GM23248 (cell line): ENCODE measurements around the gene FTO. TPM values are rescaled to one million over a fixed set of nuclear protein-coding genes. Genes with fewer than 3 reads are reported as not detected.
A peak's percentile ranks its signal among the peaks of the same experiment; 100 is the strongest.

Experiments used
- DNase-seq: peaks from one replicate; pipeline ENCODE4 v3.0.0-alpha.2; 2015
- H2AFZ ChIP-seq: fragments of 200-600 bp; sonication (generic); 2 replicates; pipeline ENCODE4 v1.6.1; 2016; ENCODE audit warnings: antibody characterized with exemption
- H3F3A ChIP-seq: fragments of 200-600 bp; sonication (generic); 2 replicates; pipeline ENCODE4 v1.6.1; 2016; ENCODE audit warnings: mild to moderate bottlenecking, antibody characterized with exemption, mixed run types; ENCODE audit not compliant: insufficient read depth
- H3K27ac ChIP-seq: fragments of 200-600 bp; sonication (generic); 2 replicates; pipeline ENCODE4 v1.5.1; 2016; ENCODE audit warnings: mild to moderate bottlenecking
- H3K27me3 ChIP-seq: fragments of 200-600 bp; sonication (generic); replicated peaks from 2 replicates; pipeline ENCODE4 v1.6.1; 2016; ENCODE audit warnings: mild to moderate bottlenecking; ENCODE audit not compliant: insufficient read depth
- H3K36me3 ChIP-seq: fragments of 200-600 bp; sonication (generic); 2 replicates; pipeline ENCODE4 v1.6.1; 2016; ENCODE audit warnings: low read depth, mild to moderate bottlenecking
- H3K4me1 ChIP-seq: fragments of 200-600 bp; sonication (generic); 2 replicates; pipeline ENCODE4 v1.6.1; 2016; ENCODE audit warnings: mild to moderate bottlenecking; ENCODE audit not compliant: insufficient read depth
- H3K4me2 ChIP-seq: fragments of 200-600 bp; sonication (generic); one replicate; pipeline ENCODE4 v1.6.1; 2016; ENCODE audit warnings: mild to moderate bottlenecking; ENCODE audit not compliant: unreplicated experiment
- H3K4me3 ChIP-seq: fragments of 200-600 bp; sonication (generic); 2 replicates; pipeline ENCODE4 v1.5.1; 2016; ENCODE audit warnings: mild to moderate bottlenecking
- H3K79me2 ChIP-seq: fragments of 200-600 bp; sonication (generic); 2 replicates; pipeline ENCODE4 v1.6.1; 2016; ENCODE audit warnings: mild to moderate bottlenecking; ENCODE audit not compliant: insufficient read depth
- H3K9ac ChIP-seq: fragments of 200-600 bp; sonication (generic); 2 replicates; pipeline ENCODE4 v1.6.1; 2016; ENCODE audit warnings: mild to moderate bottlenecking
- H3K9me2 ChIP-seq: fragments of 200-600 bp; sonication (generic); 2 replicates; pipeline ENCODE4 v1.6.1; 2016; ENCODE audit warnings: mixed run types, mild to moderate bottlenecking, moderate library complexity; ENCODE audit not compliant: insufficient read depth
- H3K9me3 ChIP-seq: fragments of 200-600 bp; sonication (generic); one replicate; pipeline ENCODE4 v1.6.1; 2017; ENCODE audit warnings: low read depth
- H4K20me1 ChIP-seq: fragments of 200-600 bp; sonication (generic); 2 replicates; pipeline ENCODE4 v1.6.0; 2016; ENCODE audit not compliant: insufficient read depth
- EZH2 ChIP-seq: fragments of 200-600 bp; sonication (generic); IDR thresholded peaks from 2 replicates; pipeline ENCODE4 v1.6.1; 2018; ENCODE audit warnings: antibody characterized with exemption, mild to moderate bottlenecking; ENCODE audit not compliant: insufficient read depth, poor library complexity, severe bottlenecking
- EZH2phosphoT487 ChIP-seq: fragments of 200-600 bp; sonication (generic); IDR thresholded peaks from 2 replicates; pipeline ENCODE4 v1.6.1; 2018; ENCODE audit warnings: antibody characterized with exemption, moderate library complexity, mild to moderate bottlenecking, low read depth; ENCODE audit not compliant: insufficient read depth
- WGBS, 2 experiments: methylation state at CpG; one replicate each; pipeline ENCODE4 v1.1.6; 2015 to 2017; ENCODE audit warnings: low lambda C conversion rate in 2 of 2, low coverage in 1 of 2; ENCODE audit errors: missing lambda C conversion rate in 2 of 2; 5-methylcytosine and 5-hydroxymethylcytosine counted together
- in situ Hi-C: fragments of 300-500 bp; cut with MboI; formaldehyde crosslinking; loops from 2 replicates; pipeline ENCODE4 v1.15.0; 2020
- polyA plus RNA-seq: library from polyadenylated mRNA; unstranded; fragments of >200 nt; fragmentation: Nextera tagmentation; extraction: Ambion mirVana; gene quantifications from 2 replicates; pipeline ENCODE4 v1.2.1, GENCODE V29; 2016
- total RNA-seq: library from RNA; depleted of rRNA; stranded (reverse); fragments of >200 nt; shearing (Covaris generic); gene quantifications from 2 replicates; pipeline ENCODE4 v1.2.3, GENCODE V29; 2014

The FTO gene
- total and polyA plus RNA-seq, 2 experiments from 2014 or later = 85.3 to 99.2 TPM

GRCh38 chr16:53784291-53784690 lies 80.3 kb downstream of the FTO start:
- H3K27me3 ChIP-seq = no peaks in the 10 kb centered on the region
- peaks cover 92% of the 10 kb centered on the region for H3K79me2 ChIP-seq
- no peak overlapping the region for H3K4me2 ChIP-seq
- H2AFZ ChIP-seq = no peak overlapping the region
- 55 to 64% methylated on average over 1 of the region's 1 CpG for WGBS, 2 experiments
- no peak overlapping the region for H3K4me3 ChIP-seq
- no peak for TF ChIP-seq EZH2
- TF ChIP-seq EZH2phosphoT487 = no peak
- no peaks in the 10 kb centered on the region for H3K36me3 ChIP-seq
- peaks cover 9% of the 10 kb centered on the region for H3F3A ChIP-seq
- no peak overlapping the region for H3K27ac ChIP-seq
- H3K9me2 ChIP-seq = no peaks in the 10 kb centered on the region
- no peaks in the 10 kb centered on the region for H3K9me3 ChIP-seq
- in situ Hi-C loops = no loop called here
- no peaks in the 10 kb centered on the region for H4K20me1 ChIP-seq
- H3K9ac ChIP-seq = no peak overlapping the region
- no peak for DNase-seq
- H3K4me1 ChIP-seq = peaks cover 30% of the 10 kb centered on the region

GRCh38 chr16:53785044-53785443 lies 81.1 kb downstream of the FTO start:
- H3K4me1 ChIP-seq = peaks cover 35% of the 10 kb centered on the region
- peak; percentile 53 for DNase-seq
- H3K9me2 ChIP-seq = no peaks in the 10 kb centered on the region
- no peak overlapping the region for H3K4me3 ChIP-seq
- H3K27me3 ChIP-seq = no peaks in the 10 kb centered on the region
- TF ChIP-seq EZH2phosphoT487 = no peak
- TF ChIP-seq EZH2 = no peak
- in situ Hi-C loops = no loop called here
- H3K79me2 ChIP-seq = peaks cover 86% of the 10 kb centered on the region
- no peaks in the 10 kb centered on the region for H3K36me3 ChIP-seq
- no peaks in the 10 kb centered on the region for H3K9me3 ChIP-seq
- no peak overlapping the region for H2AFZ ChIP-seq
- no peak overlapping the region for H3K9ac ChIP-seq
- H4K20me1 ChIP-seq = no peaks in the 10 kb centered on the region
- no peak overlapping the region for H3K4me2 ChIP-seq
- H3K27ac ChIP-seq = no peak overlapping the region
- peaks cover 12% of the 10 kb centered on the region for H3F3A ChIP-seq

- H3K79me2 ChIP-seq = peaks cover 86% of the 10 kb centered on the region
- in situ Hi-C loops = no loop called here
- H3K9ac ChIP-seq = no peak overlapping the region
- H2AFZ ChIP-seq = no peak overlapping the region
- WGBS, 2 experiments = 81 to 88% methylated on average over 3 of the region's 3 CpGs
- no peaks in the 10 kb centered on the region for H3K27me3 ChIP-seq
- H3F3A ChIP-seq = peaks cover 15% of the 10 kb centered on the region
- H3K9me3 ChIP-seq = no peaks in the 10 kb centered on the region
- TF ChIP-seq EZH2 (no peak), EZH2phosphoT487 (no peak)
- H3K36me3 ChIP-seq = no peaks in the 10 kb centered on the region
- no peak overlapping the region for H3K4me3 ChIP-seq
- H3K9me2 ChIP-seq = no peaks in the 10 kb centered on the region
- DNase-seq = no peak
- no peaks in the 10 kb centered on the region for H4K20me1 ChIP-seq
- peaks cover 38% of the 10 kb centered on the region for H3K4me1 ChIP-seq
- H3K27ac ChIP-seq = no peak overlapping the region
- H3K4me2 ChIP-seq = no peak overlapping the region
These were observed 82.0 kb downstream of the FTO start for GRCh38 chr16:53785916-53786315.

GRCh38 chr16:53787423-53787822 lies 83.5 kb downstream of the FTO start:
- no peaks in the 10 kb centered on the region for H4K20me1 ChIP-seq
- in situ Hi-C loops = no loop called here
- H2AFZ ChIP-seq = no peak overlapping the region
- peaks cover 15% of the 10 kb centered on the region for H3F3A ChIP-seq
- no peaks in the 10 kb centered on the region for H3K9me2 ChIP-seq
- no peak overlapping the region for H3K27ac ChIP-seq
- no peak for DNase-seq
- H3K79me2 ChIP-seq = peaks cover 84% of the 10 kb centered on the region
- H3K9me3 ChIP-seq = no peaks in the 10 kb centered on the region
- H3K27me3 ChIP-seq = no peaks in the 10 kb centered on the region
- H3K4me2 ChIP-seq = no peak overlapping the region
- H3K36me3 ChIP-seq = no peaks in the 10 kb centered on the region
- no peak overlapping the region for H3K4me3 ChIP-seq
- 96 to 100% methylated on average over 2 of the region's 2 CpGs for WGBS, 2 experiments
- peaks cover 30% of the 10 kb centered on the region for H3K4me1 ChIP-seq
- TF ChIP-seq EZH2phosphoT487 (no peak), EZH2 (no peak)
- no peak overlapping the region for H3K9ac ChIP-seq

DNA sequence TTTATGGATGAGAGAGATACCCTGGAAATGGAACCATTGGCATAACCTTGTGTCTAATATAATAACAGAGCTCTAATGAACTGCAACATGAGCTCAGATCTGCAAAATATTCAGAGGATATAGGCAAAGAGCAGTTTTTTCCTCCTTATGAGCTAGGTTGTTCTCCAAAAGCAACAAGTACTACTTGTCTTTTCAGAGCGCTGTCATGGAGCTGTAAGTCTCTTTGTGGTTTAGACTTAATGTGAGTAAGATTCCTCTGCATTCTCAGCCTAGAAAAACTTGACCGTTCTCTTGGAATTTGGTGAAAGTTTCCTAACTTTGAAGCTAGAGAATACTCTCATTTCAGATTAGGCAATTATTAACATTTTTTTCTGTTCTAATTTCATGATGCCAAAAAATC lies 85.2 kb downstream of the FTO start:
- H3K4me3 ChIP-seq = peak overlapping the region; percentile 44
- no peaks in the 10 kb centered on the region for H3K9me2 ChIP-seq
- peak overlapping the region; percentile 67 for H3K27ac ChIP-seq
- H2AFZ ChIP-seq = no peak overlapping the region
- H3K4me1 ChIP-seq = peaks cover 28% of the 10 kb centered on the region
- peak; percentile 93 for DNase-seq
- H4K20me1 ChIP-seq = no peaks in the 10 kb centered on the region
- H3K9ac ChIP-seq = 0 out of 2 replicates have a peak overlapping the region, but pooled peaks have one; percentile 27
- no peaks in the 10 kb centered on the region for H3K36me3 ChIP-seq
- in situ Hi-C loops = no loop called here
- peak overlapping the region; percentile 73 for H3K4me2 ChIP-seq
- no peaks in the 10 kb centered on the region for H3K27me3 ChIP-seq
- peaks cover 15% of the 10 kb centered on the region for H3F3A ChIP-seq
- WGBS, 2 experiments = 0 to 5% methylated on average over 2 of the region's 2 CpGs
- no peaks in the 10 kb centered on the region for H3K9me3 ChIP-seq
- TF ChIP-seq EZH2 = no peak
- H3K79me2 ChIP-seq = peaks cover 84% of the 10 kb centered on the region
